DOHH2 (cell line): ENCODE data around the gene LZTR1.

ENCODE experiments used
- H3F3A ChIP-seq: fragments of 200-600 bp; sonication (generic), shearing (Covaris generic); 2 replicates; pipeline ENCODE4 v1.6.0; 2016; ENCODE audit warnings: antibody characterized with exemption, mild to moderate bottlenecking; ENCODE audit not compliant: control insufficient read depth, insufficient read depth
- H3K27ac ChIP-seq: fragments of 200-600 bp; sonication (generic); 2 replicates; pipeline ENCODE4 v1.5.1; 2014; ENCODE audit warnings: low read depth, mild to moderate bottlenecking, low read length, moderate library complexity
- H3K27me3 ChIP-seq: fragments of 200-600 bp; sonication (generic); 2 replicates; pipeline ENCODE4 v1.6.1; 2014; ENCODE audit warnings: mild to moderate bottlenecking, low read length, mixed read lengths; ENCODE audit not compliant: control insufficient read depth
- H3K36me3 ChIP-seq: fragments of 200-600 bp; sonication (generic); 2 replicates; pipeline ENCODE4 v1.6.1; 2014; ENCODE audit warnings: mild to moderate bottlenecking, low read length, moderate library complexity, mixed read lengths; ENCODE audit not compliant: control insufficient read depth
- H3K4me1 ChIP-seq: fragments of 200-600 bp; sonication (generic); 2 replicates; pipeline ENCODE4 v1.6.1; 2014; ENCODE audit warnings: mild to moderate bottlenecking, low read length, mixed read lengths; ENCODE audit not compliant: control insufficient read depth
- H3K4me2 ChIP-seq: fragments of 200-600 bp; sonication (generic); 2 replicates; pipeline ENCODE4 v1.6.0; 2014; ENCODE audit warnings: mild to moderate bottlenecking, low read length, moderate library complexity
- H3K4me3 ChIP-seq: fragments of 200-600 bp; sonication (generic); 2 replicates; pipeline ENCODE4 v1.5.1; 2014; ENCODE audit warnings: mild to moderate bottlenecking, low read length, mixed read lengths
- H3K79me2 ChIP-seq: fragments of 200-600 bp; sonication (generic); 2 replicates; pipeline ENCODE4 v1.6.1; 2014; ENCODE audit warnings: mild to moderate bottlenecking, low read length, mixed read lengths; ENCODE audit not compliant: control insufficient read depth
- H3K9me2 ChIP-seq: fragments of 200-600 bp; sonication (generic); replicated peaks from 2 replicates; pipeline ENCODE4 v1.6.1; 2014; ENCODE audit warnings: mild to moderate bottlenecking, low read length, mixed read lengths; ENCODE audit not compliant: control insufficient read depth
- H3K9me3 ChIP-seq: fragments of 200-600 bp; sonication (generic); 2 replicates; pipeline ENCODE4 v1.6.1; 2014; ENCODE audit warnings: antibody characterized with exemption, low read length, mixed read lengths; ENCODE audit not compliant: control insufficient read depth, insufficient read depth
- H4K20me1 ChIP-seq: fragments of 200-600 bp; sonication (generic); 2 replicates; pipeline ENCODE4 v1.6.0; 2014; ENCODE audit warnings: low read depth, mild to moderate bottlenecking, antibody characterized with exemption, low read length, moderate library complexity; ENCODE audit not compliant: control insufficient read depth, insufficient read depth
- EZH2phosphoT487 ChIP-seq: fragments of 200-600 bp; sonication (generic); IDR thresholded peaks from 2 replicates; pipeline ENCODE4 v1.6.1; 2017; ENCODE audit warnings: borderline replicate concordance, mild to moderate bottlenecking, antibody characterized with exemption, low read length, moderate library complexity, mixed read lengths
- TF ChIP-seq, protein P1 (sequence below): fragments of 200-600 bp; sonication (generic); IDR thresholded peaks from one replicate; pipeline ENCODE4 v1.5.1; 2014; ENCODE audit warnings: antibody characterized with exemption, mild to moderate bottlenecking, low read depth, low read length; ENCODE audit not compliant: poor library complexity, severe bottlenecking

Gene LZTR1

DNA sequence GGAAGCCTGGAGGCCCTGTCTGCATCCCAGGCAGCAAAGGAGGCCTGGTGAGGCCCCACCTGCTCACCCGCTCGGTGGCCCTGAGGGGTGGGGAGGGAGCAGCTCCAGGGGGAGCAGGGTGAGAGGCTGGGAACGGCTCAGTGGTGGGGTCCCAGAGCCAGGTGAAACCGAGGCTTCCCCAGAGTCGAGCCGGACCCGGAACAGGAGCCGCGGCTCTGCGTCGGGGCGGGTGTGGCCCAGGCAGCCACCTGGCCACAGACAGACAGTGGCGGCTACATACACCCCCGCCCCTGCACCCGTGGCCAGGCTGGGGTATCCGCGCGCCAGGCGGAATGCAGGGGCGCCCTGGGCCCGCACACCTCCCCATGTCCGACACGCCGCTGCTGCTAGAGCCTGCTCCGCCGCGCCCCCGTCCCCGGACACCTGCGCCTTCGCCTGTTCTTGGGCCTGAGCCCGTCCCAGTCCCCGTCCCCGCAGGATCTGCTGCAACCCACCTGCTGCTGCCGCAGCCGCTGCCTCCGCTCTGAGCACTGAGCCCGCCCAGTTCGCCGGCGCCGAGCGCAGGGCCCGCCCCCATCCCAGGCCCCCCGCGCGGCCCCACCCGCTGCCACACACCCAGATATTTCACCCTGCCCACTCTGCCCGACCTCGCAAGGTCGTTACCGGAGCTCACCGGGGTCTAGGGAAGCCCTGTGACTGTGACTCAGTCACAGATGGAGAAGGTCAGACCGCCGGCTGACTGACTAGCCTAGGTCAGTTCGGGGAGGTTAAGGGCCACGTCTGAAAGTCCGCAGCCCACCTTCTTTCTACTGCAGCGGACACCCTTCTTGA, 50.2 kb downstream of the LZTR1 start, which contains the start of gene SLC7A4:
Gene SLC7A4 (minus strand): TSS at position 525 of the 831 bp plus-strand sequence. CDS start 749 bp downstream, outside the sequence.
- Histone ChIP-seq H3K4me1 (no peaks in the 10 kb centered on the region), H3F3A (no peaks in the 10 kb centered on the region), H3K27me3 (peaks cover 8% of the 10 kb centered on the region), H3K36me3 (no peaks in the 10 kb centered on the region), H3K9me2 (no peaks in the 10 kb centered on the region), H3K79me2 (no peaks in the 10 kb centered on the region), H3K4me2 (no peak within 1 kb of the TSS), H3K4me3 (no peak within 1 kb of the TSS), H3K9me3 (no peaks in the 10 kb centered on the region), H3K27ac (no peak within 1 kb of the TSS), H4K20me1 (no peaks in the 10 kb centered on the region)
- TF ChIP-seq, protein P1, sequence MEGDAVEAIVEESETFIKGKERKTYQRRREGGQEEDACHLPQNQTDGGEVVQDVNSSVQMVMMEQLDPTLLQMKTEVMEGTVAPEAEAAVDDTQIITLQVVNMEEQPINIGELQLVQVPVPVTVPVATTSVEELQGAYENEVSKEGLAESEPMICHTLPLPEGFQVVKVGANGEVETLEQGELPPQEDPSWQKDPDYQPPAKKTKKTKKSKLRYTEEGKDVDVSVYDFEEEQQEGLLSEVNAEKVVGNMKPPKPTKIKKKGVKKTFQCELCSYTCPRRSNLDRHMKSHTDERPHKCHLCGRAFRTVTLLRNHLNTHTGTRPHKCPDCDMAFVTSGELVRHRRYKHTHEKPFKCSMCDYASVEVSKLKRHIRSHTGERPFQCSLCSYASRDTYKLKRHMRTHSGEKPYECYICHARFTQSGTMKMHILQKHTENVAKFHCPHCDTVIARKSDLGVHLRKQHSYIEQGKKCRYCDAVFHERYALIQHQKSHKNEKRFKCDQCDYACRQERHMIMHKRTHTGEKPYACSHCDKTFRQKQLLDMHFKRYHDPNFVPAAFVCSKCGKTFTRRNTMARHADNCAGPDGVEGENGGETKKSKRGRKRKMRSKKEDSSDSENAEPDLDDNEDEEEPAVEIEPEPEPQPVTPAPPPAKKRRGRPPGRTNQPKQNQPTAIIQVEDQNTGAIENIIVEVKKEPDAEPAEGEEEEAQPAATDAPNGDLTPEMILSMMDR = no peak
- TF ChIP-seq EZH2phosphoT487 = no peak

DNA sequence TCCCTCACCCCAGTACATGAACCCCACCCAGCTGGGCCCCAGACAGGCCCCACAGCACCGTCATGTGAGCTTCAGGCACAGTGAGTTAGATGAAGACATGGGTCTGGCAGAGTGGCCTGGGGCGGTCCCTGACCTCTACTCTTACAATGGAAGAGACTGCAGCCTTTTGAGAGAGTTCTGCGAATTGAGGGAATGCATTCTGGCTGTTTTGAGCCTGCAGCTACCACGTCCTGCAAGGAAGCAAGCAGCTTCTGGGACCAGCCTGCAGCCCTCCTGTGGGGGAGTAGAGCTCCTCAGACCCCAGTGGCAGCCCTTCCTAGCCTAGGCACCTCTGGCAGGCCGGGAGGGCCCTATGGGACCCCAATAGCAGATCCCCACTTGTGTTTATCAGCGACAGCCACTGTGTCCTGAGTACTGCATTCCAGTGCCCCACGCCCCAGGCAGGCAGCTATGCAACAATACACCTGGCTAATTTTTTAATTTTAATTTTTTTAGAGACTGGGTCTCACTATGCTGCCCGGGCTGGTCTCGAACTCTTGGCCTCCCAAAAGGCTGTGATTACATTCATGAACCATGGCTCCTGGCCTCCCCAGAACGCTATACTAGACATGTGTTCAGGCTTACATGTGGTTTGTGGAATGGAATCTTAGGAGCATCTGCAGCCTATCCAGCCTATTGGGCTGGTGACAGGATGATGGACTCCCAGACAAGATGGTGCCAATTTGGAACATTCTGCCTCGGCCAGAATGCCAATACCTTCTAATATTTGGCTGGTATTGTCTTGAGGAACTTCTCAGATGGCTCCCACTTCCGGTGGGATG, 51.0 kb downstream of the LZTR1 start:
- no peaks in the 10 kb centered on the region for H3K9me3 ChIP-seq
- H3K79me2 ChIP-seq = no peaks in the 10 kb centered on the region
- H3K4me1 ChIP-seq = no peaks in the 10 kb centered on the region
- no peaks in the 10 kb centered on the region for H3F3A ChIP-seq
- no peaks in the 10 kb centered on the region for H3K9me2 ChIP-seq
- no peaks in the 10 kb centered on the region for H3K36me3 ChIP-seq
- no peak overlapping the region for H3K4me2 ChIP-seq
- H3K27ac ChIP-seq = no peak overlapping the region
- no peak overlapping the region for H3K4me3 ChIP-seq
- peaks cover 8% of the 10 kb centered on the region for H3K27me3 ChIP-seq
- TF ChIP-seq, protein P1 = no peak
- TF ChIP-seq EZH2phosphoT487 = no peak
- H4K20me1 ChIP-seq = no peaks in the 10 kb centered on the region

DNA sequence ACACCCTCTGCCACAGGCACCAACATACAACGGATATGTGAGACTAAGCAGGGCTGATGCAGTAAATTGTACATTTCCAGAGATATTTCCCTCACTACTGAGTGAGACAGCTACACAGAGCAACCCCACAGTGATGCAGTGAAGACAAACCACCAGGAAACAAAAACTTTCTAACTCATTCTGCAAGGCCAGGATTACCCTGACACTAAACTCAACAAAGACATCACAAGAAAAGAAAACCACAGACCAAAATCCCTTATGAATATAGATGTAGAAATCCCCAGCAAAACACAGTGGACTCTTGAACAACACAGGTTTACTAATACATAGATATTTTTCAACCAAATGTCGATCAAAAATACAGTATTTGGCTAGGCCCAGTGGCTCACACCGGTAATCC, 51.8 kb downstream of the LZTR1 start:
- Histone ChIP-seq H3K4me3 (no peak overlapping the region), H3K4me2 (no peak overlapping the region), H4K20me1 (no peaks in the 10 kb centered on the region), H3K79me2 (no peaks in the 10 kb centered on the region), H3K27ac (no peak overlapping the region), H3K36me3 (no peaks in the 10 kb centered on the region), H3K4me1 (no peaks in the 10 kb centered on the region), H3K9me2 (no peaks in the 10 kb centered on the region), H3F3A (no peaks in the 10 kb centered on the region), H3K9me3 (no peaks in the 10 kb centered on the region), H3K27me3 (peaks cover 11% of the 10 kb centered on the region)
- no peak for TF ChIP-seq EZH2phosphoT487
- TF ChIP-seq, protein P1 = no peak
